ENCODE results near the gene PCSK2.

Gene PCSK2

GRCh38 chr20:17452441-17452840 lies 225.6 kb downstream of the PCSK2 start:
- no peak for DNase-seq

GRCh38 chr20:17453592-17453991 lies 226.8 kb downstream of the PCSK2 start:
- DNase-seq: no peak

DNA sequence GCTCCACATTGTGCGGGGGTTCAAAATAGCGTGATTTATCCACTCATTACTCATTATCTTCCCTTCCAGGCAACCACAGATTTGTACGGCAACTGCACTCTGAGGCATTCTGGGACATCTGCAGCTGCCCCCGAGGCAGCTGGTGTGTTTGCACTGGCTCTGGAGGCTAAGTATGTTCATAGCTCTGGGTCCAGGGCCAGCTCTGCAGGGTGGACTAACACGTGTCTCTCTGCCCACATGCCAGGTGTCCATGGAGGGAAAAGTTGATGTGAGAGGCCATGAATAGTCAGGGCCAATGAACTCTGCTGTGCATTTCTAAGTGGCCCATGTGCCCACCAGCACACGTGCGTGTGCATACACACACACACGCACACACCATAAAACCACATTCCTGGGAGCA lies 229.4 kb downstream of the PCSK2 start:
- no peak for DNase-seq

GRCh38 chr20:17457079-17457478 lies 230.2 kb downstream of the PCSK2 start:
- DNase-seq: no peak

DNA sequence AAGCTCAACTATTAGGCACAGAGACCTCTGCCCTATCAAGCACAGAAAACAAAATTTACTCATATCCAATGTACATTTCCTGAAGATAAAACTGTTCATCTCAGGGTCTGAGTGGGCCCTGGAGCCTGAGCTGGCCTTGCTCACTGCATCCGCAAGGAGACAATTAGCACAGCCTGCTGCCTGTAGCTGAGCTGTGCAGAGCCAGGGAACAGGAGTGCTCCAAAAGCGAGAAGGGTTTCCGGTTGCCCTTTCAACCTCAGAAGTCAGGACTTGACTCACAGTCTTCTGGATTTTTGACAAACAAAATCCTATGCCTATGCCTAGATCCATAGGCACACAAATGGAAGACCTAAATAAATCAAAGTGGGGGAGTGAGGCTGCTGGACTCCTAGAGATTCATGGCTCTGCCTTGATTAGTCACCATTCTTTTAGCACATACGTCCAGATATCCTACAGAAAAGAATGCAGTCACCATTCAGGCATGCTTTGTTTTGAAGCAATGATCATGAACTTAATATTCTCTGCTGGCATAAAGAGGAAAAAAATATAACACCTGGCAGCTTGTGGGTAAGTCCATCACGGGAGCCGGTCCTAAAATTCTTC lies 230.8 kb downstream of the PCSK2 start:
- DNase-seq: no peak

DNA sequence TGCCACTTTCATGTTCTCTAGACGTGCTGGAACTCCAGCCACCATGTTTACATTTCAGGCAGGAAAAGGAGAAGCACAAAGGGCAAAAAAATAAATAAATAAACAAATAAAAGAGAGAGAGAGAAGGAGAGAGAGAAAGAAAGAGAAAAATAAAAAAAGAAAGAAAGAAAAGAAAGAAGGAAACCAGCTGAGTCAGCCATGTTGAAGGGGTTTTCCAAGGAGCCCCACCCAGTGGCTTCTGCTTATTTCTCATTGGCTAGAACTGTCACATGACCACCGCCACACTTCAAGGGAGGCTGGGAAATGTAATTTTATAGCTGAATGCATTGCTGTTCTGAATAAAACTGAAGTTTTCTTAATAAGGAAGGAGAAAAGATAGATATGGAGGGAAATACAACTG lies 233.3 kb downstream of the PCSK2 start:
- DNase-seq: no peak

DNA sequence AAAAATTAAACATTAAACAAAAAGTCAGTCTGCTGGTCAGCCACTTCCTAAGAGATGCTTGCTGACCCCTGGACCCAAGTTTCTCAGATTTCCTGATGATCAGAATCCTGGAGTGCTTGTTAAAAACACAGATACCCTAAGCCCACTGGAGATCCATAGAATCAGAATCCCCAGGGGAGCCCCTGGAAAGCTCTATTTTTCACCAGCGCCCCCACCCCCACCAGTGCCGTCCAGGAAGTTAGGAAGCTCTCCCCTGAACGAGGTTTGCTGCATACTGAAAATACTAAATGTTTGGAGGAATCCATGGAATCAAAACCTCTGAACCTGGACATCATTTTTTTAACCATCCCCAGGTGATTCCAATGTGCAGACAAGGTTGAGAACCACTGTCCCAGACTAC lies 235.1 kb downstream of the PCSK2 start:
- no peak for DNase-seq

GRCh38 chr20:17463711-17464110 lies 236.9 kb downstream of the PCSK2 start:
- no peak for DNase-seq

DNA sequence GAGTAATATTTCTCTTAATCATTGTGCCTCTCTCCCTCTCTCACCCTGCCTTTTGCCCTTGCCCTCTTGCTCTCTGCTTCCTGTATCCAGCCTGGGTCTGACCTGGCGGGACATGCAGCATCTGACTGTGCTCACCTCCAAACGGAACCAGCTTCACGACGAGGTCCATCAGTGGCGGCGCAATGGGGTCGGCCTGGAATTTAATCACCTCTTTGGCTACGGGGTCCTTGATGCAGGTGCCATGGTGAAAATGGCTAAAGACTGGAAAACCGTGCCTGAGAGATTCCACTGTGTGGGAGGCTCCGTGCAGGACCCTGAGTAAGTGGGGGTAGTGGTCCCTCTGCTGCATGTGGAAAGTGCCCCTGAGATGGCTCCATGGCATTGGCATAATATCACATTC lies 238.4 kb downstream of the PCSK2 start:
- DNase-seq: no peak

GRCh38 chr20:17466641-17467040 lies 239.8 kb downstream of the PCSK2 start:
- no peak for DNase-seq

- no peak for DNase-seq
Observed at GRCh38 chr20:17467120-17467655, 240.3 kb downstream of the PCSK2 start.

GRCh38 chr20:17468073-17468840 lies 241.4 kb downstream of the PCSK2 start:
- no peak for DNase-seq

GRCh38 chr20:17469246-17470030 lies 242.6 kb downstream of the PCSK2 start:
- DNase-seq: no peak

GRCh38 chr20:17470521-17470920 lies 243.7 kb downstream of the PCSK2 start:
- DNase-seq: no peak

DNA sequence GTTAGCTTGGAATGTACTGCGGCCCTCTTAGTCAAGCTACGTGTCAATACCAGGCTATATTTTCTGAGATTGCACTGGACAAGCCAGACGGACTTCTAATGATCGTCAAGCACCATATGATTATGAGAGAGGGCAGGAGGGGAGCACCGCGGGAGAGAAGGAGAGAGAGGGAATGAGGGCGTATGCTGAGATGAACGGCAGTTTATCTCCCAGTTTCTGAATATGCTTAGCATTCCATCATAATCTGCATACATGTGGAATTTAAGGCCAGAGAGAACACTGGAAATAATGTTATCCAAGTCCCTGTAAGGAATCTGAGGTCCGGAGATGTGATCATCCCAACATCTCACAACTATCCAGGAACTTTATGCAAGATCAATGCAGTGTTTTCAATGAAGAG lies 244.1 kb downstream of the PCSK2 start:
- DNase-seq: no peak

GRCh38 chr20:17471606-17472187 lies 244.9 kb downstream of the PCSK2 start:
- DNase-seq: no peak

DNA sequence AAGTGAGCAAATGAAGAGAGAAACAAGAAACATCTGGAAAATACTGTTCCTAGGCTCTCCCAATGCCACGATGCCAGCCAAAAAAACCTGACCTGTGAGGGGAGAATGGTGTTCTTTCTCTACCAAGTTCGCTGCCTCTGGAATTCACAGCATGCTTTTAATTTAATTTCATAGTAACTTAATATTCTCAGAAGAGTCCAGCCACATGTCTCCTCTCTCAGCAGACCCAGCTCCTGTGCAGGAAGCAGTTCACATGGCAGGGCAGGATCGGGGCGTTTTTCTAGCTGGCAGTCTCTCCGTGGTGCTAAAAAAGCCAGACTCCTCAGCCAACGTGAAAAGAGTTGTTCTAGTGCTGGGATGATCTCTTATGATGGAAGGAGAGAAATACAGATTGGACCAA lies 246.8 kb downstream of the PCSK2 start:
- DNase-seq: no peak

- no peak for DNase-seq
Observed at GRCh38 chr20:17479063-17479657, 252.3 kb downstream of the PCSK2 start.

DNA sequence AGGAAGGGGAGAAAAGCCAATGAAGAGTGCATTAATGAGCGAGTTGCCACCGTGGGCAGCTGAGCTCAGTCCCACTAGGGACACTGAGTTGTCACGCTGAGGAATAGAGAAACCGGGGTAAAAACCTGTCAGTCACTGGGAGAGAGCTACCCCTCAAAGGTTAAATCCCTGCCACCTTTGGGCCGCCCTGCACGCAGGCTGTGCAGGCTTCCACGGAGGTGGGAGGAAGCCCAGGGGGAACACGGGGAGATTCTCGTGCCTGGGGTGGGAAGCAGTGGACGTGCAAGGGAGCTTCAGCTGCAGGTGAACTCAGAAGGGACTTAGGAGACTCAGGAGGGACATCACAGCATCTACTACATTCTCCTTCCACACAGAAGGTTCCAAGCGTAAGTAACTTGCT lies 253.9 kb downstream of the PCSK2 start:
- DNase-seq: no peak

- DNase-seq: no peak
Observed at GRCh38 chr20:17481661-17482060, 254.8 kb downstream of the PCSK2 start.

DNA sequence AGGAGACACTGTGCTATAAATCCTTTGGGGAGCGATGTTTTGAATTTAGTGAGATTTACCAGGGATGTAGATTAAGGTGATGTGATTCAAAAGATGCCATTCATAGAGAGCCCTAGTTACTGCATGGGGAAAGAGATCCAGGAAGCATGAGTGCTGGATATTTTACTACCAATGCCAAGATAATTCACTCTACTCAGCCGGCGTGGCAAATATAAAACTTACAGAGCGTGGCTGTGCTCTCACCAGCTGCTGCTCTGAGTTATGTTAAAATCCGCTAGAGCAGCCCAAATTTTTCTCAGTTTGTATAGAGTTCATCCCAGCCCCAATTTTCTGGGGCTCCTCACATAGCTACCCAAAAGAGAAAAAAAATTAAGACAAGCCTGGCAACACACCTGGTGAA lies 255.7 kb downstream of the PCSK2 start:
- no peak for DNase-seq

DNA sequence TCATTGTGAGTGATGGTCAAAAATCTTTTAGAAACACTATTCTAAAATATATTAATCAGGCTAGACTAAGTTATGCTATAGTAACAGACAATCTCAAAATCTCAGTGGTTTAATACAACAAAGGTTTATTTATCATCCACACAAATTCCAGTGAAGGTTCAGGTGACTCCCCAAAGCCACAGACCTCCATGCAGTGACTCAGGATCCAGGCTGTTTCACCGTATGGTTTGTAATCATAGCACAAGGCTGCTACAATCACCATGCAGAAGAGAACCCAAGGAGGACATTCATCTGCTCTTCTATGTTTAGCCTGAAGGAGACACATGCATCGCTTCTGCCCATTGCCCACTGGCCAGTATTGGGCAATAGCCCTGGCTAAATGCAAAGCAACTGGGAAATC lies 258.2 kb downstream of the PCSK2 start:
- no peak for DNase-seq
